OCI-LY7 (cell line): ENCODE data around the gene HS3ST2. TPM values are rescaled to one million over a fixed set of nuclear protein-coding genes. Genes with fewer than 3 reads are reported as not detected.

Experiments used
- BruUV-seq: library from RNA; stranded (reverse); fragments of 400-500 nt; replicated peaks from 2 replicates; lab custom pipeline; 2021; lab: Mats Ljungman, UMichigan
- CTCF ChIA-PET: fragments of 300-600 bp; sonication (Branson Sonifier 250); formaldehyde crosslinking; loops from one replicate; lab custom pipeline; 2022; ENCODE audit warnings: antibody characterized with exemption; ENCODE audit not compliant: unreplicated experiment; lab: Charles Lee
- POLR2A ChIA-PET: fragments of 300-600 bp; sonication (Branson Sonifier 250); formaldehyde crosslinking; loops from one replicate; lab custom pipeline; 2022; ENCODE audit warnings: antibody characterized with exemption; lab: Charles Lee
- DNase-seq: peaks from one replicate; pipeline ENCODE4 v3.0.0-alpha.2; 2015; ENCODE audit warnings: low spot score
- H2AFZ ChIP-seq: fragments of 200-600 bp; sonication (generic), shearing (Covaris generic); 2 replicates; pipeline ENCODE4 v1.6.1; 2014; ENCODE audit warnings: mild to moderate bottlenecking, antibody characterized with exemption, low read length, moderate library complexity
- H3K27ac ChIP-seq: fragments of 200-600 bp; sonication (generic); 2 replicates; pipeline ENCODE4 v1.5.1; 2014; ENCODE audit warnings: mixed run types, low read depth, mild to moderate bottlenecking, moderate library complexity, low read length, inconsistent platforms; ENCODE audit not compliant: poor library complexity, severe bottlenecking
- H3K36me3 ChIP-seq: fragments of 200-600 bp; sonication (generic); 2 replicates; pipeline ENCODE4 v1.6.1; 2014; ENCODE audit warnings: mild to moderate bottlenecking, antibody characterized with exemption, low read length, moderate library complexity, mixed read lengths; ENCODE audit not compliant: insufficient read depth
- H3K4me1 ChIP-seq: fragments of 200-600 bp; sonication (generic); 2 replicates; pipeline ENCODE4 v1.5.1; 2014; ENCODE audit warnings: mild to moderate bottlenecking, low read length; ENCODE audit not compliant: insufficient read depth, poor library complexity, severe bottlenecking
- H3K4me2 ChIP-seq: fragments of 200-600 bp; sonication (generic); 2 replicates; pipeline ENCODE4 v1.6.1; 2014; ENCODE audit warnings: mild to moderate bottlenecking, low read length
- H3K4me3 ChIP-seq: fragments of 200-600 bp; sonication (generic); 2 replicates; pipeline ENCODE4 v1.5.1; 2014; ENCODE audit warnings: mild to moderate bottlenecking, low read depth, low read length; ENCODE audit not compliant: poor library complexity, severe bottlenecking
- H3K79me2 ChIP-seq: fragments of 200-600 bp; sonication (generic); 2 replicates; pipeline ENCODE4 v1.6.1; 2016; ENCODE audit warnings: low read depth, mild to moderate bottlenecking, low read length, moderate library complexity, mixed read lengths; ENCODE audit not compliant: insufficient read depth
- H3K9me2 ChIP-seq: fragments of 200-600 bp; sonication (generic); 2 replicates; pipeline ENCODE4 v1.6.1; 2016; ENCODE audit warnings: mild to moderate bottlenecking, low read length, mixed read lengths; ENCODE audit not compliant: insufficient read depth
- H3K9me3 ChIP-seq: fragments of 200-600 bp; sonication (generic); 2 replicates; pipeline ENCODE4 v1.6.1; 2014; ENCODE audit warnings: mild to moderate bottlenecking, mixed run types, low read length, mixed read lengths
- H4K20me1 ChIP-seq: fragments of 200-600 bp; sonication (generic); 2 replicates; pipeline ENCODE4 v1.6.1; 2014; ENCODE audit warnings: mild to moderate bottlenecking, antibody characterized with exemption, low read length, moderate library complexity, mixed read lengths; ENCODE audit not compliant: insufficient read depth
- CTCF ChIP-seq: fragments of 200-600 bp; sonication (generic); conservative IDR thresholded peaks from 2 replicates; pipeline ENCODE4 v1.5.1; 2014; ENCODE audit warnings: mild to moderate bottlenecking, antibody characterized with exemption, low read length, moderate library complexity, mixed read lengths
- EZH2phosphoT487 ChIP-seq: fragments of 200-600 bp; sonication (generic); IDR thresholded peaks from 2 replicates; pipeline ENCODE4 v1.6.1; 2018; ENCODE audit warnings: low read depth, borderline replicate concordance, mild to moderate bottlenecking, mixed run types, antibody characterized with exemption, low read length, moderate library complexity, mixed read lengths
- intact Hi-C: fragments of 100-400 bp; cut with micrococcal nuclease; formaldehyde crosslinking; loops from one replicate; pipeline ENCODE4 v1.10.0; 2022; ENCODE audit not compliant: unreplicated experiment
- total RNA-seq, 2 experiments: library from RNA; depleted of rRNA in 1 of 2; stranded (reverse); fragments of >200 nt in 1 of 2; shearing (Covaris generic) in 1 of 2; gene quantifications; 2 replicates each; pipeline ENCODE4 v1.2.3, GENCODE V29; 2014 to 2022

HS3ST2 gene
- total RNA-seq, 2 experiments from 2014 or later, result not detected

- Histone ChIP-seq H3K9me3 (no peaks in the 10 kb centered on the region), H3K9me2 (no peaks in the 10 kb centered on the region), H3K4me2 (no peak overlapping the region), H3K4me3 (no peak overlapping the region), H3K79me2 (no peaks in the 10 kb centered on the region), H3K4me1 (no peaks in the 10 kb centered on the region), H3K36me3 (no peaks in the 10 kb centered on the region), H4K20me1 (no peaks in the 10 kb centered on the region), H3K27ac (no peak overlapping the region), H2AFZ (no peak overlapping the region)
- no TSS peak for BruUV-seq
- TF ChIP-seq CTCF (no peak), EZH2phosphoT487 (no peak)
- no peak for DNase-seq
- ChIA-PET POLR2A (interaction anchor here (0.5 kb wide), 1 partner anchor 1115 kb away, joined by 4 read pairs; no protein-coding TSS in a partner anchor), CTCF (no interaction called here)
- intact Hi-C loops, result no loop called here
These were observed 3.7 kb upstream of the HS3ST2 start for GRCh38 chr16:22810226-22810625.

- Histone ChIP-seq H3K79me2 (no peaks in the 10 kb centered on the region), H3K9me2 (no peaks in the 10 kb centered on the region), H3K36me3 (no peaks in the 10 kb centered on the region), H2AFZ (no peak overlapping the region), H4K20me1 (no peaks in the 10 kb centered on the region), H3K27ac (no peak overlapping the region), H3K9me3 (no peaks in the 10 kb centered on the region), H3K4me2 (no peak overlapping the region), H3K4me3 (no peak overlapping the region), H3K4me1 (no peaks in the 10 kb centered on the region)
- ChIA-PET CTCF (no interaction called here), POLR2A (no interaction called here)
- DNase-seq, result no peak
- intact Hi-C loops, result no loop called here
- BruUV-seq, result no TSS peak
- no peak for TF ChIP-seq CTCF
- no peak for TF ChIP-seq EZH2phosphoT487
These were observed 577 bp upstream of the HS3ST2 start for GRCh38 chr16:22813223-22813947.

- no peak for DNase-seq
- no peaks in the 10 kb centered on the region for H3K4me1 ChIP-seq
- H3K36me3 ChIP-seq, result no peaks in the 10 kb centered on the region
- H3K9me2 ChIP-seq, result no peaks in the 10 kb centered on the region
- no TSS peak for BruUV-seq
- H3K4me3 ChIP-seq, result no peak overlapping the region
- TF ChIP-seq EZH2phosphoT487 (no peak), CTCF (no peak)
- H3K9me3 ChIP-seq, result no peaks in the 10 kb centered on the region
- no peaks in the 10 kb centered on the region for H4K20me1 ChIP-seq
- no peaks in the 10 kb centered on the region for H3K79me2 ChIP-seq
- H3K27ac ChIP-seq, result no peak overlapping the region
- H2AFZ ChIP-seq, result no peak overlapping the region
- intact Hi-C loops, result no loop called here
- POLR2A ChIA-PET, result no interaction called here
- H3K4me2 ChIP-seq, result no peak overlapping the region
- CTCF ChIA-PET, result no interaction called here
These were observed 746 bp downstream of the HS3ST2 start for GRCh38 chr16:22814711-22815105.
